GM23248 (cell line): ENCODE results near the gene WFDC5.

Experiments used
- EZH2 ChIP-seq: fragments of 200-600 bp; sonication (generic); IDR thresholded peaks from 2 replicates; pipeline ENCODE4 v1.6.1; 2018; ENCODE audit warnings: antibody characterized with exemption, mild to moderate bottlenecking; ENCODE audit not compliant: insufficient read depth, poor library complexity, severe bottlenecking
- EZH2phosphoT487 ChIP-seq: fragments of 200-600 bp; sonication (generic); IDR thresholded peaks from 2 replicates; pipeline ENCODE4 v1.6.1; 2018; ENCODE audit warnings: antibody characterized with exemption, moderate library complexity, mild to moderate bottlenecking, low read depth; ENCODE audit not compliant: insufficient read depth

DNA sequence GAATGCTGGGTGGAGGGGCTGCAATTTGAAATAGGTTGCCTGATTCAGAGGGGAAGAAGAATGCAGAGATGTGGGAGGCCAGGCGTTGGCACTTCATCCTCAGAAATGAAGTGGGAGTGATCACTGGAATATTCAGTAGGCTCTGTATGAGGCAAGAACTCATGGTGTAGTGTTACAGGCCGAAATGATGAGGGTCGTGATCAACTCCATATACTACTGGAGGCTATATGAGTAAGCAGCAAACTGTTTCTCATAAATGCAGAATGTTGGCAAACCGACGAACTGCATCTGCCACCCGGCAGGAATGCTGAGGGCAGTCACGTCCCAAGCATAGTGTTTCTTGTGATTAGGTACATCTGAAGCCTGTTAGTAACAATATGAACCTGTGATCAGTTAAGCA lies 26.7 kb downstream of the WFDC5 start:
- TF ChIP-seq EZH2phosphoT487 (no peak), EZH2 (no peak)
